HCT116 (cell line): ENCODE results near the gene PSTPIP2. TPM values are rescaled to one million over a fixed set of nuclear protein-coding genes. Genes with fewer than 3 reads are reported as not detected.

Experiments used
- ATAC-seq: fragments of 200-7000 bp; cut with Tn5 transposase; 2 replicates; pipeline ENCODE4 v1.9.1; 2020; ENCODE audit warnings: mild to moderate bottlenecking, moderate library complexity
- BruUV-seq: library from RNA; stranded (reverse); fragments of 400-500 nt; replicated peaks from 2 replicates; lab custom pipeline; 2021; lab: Mats Ljungman, UMichigan
- CTCF ChIA-PET: fragments of 300-600 bp; sonication (Branson Sonifier 250); formaldehyde crosslinking; loops from one replicate; lab custom pipeline; 2021; ENCODE audit warnings: antibody characterized with exemption; lab: Charles Lee
- POLR2A ChIA-PET: fragments of 300-600, 350-600 bp; sonication (Branson Sonifier 250); formaldehyde crosslinking; loops from one replicate; lab custom pipeline; 2021; ENCODE audit warnings: antibody characterized with exemption; lab: Charles Lee
- RAD21 ChIA-PET, 2 experiments: fragments of 300-600 bp; sonication (Branson Sonifier 250); formaldehyde crosslinking; loops; one replicate each; lab custom pipeline; 2023; ENCODE audit warnings: low total read pairs in 2 of 2; ENCODE audit not compliant: uncharacterized antibody in 2 of 2, unreplicated experiment in 2 of 2, low non-redundant PET in 1 of 2; lab: Charles Lee
- DNase-seq: peaks from one replicate; pipeline ENCODE4 v3.0.0-alpha.2; 2010; ENCODE audit warnings: low read depth, low spot score
- H2AFZ ChIP-seq: fragments of 200-600 bp; shearing (Covaris generic), sonication (generic); 2 replicates; pipeline ENCODE4 v1.6.1; 2017; ENCODE audit warnings: low read depth, mixed run types, mixed read lengths, antibody characterized with exemption, low read length; ENCODE audit not compliant: poor library complexity, severe bottlenecking
- H3K27ac ChIP-seq: 2 replicates; pipeline ENCODE4 v1.5.1; 2012; ENCODE audit warnings: low read depth, low read length
- H3K27me3 ChIP-seq: fragments of 200-600 bp; sonication (generic); 2 replicates; pipeline ENCODE4 v1.6.1; 2016; ENCODE audit warnings: mixed run types, low read length, mixed read lengths; ENCODE audit not compliant: insufficient read depth
- H3K36me3 ChIP-seq, 2 experiments: fragments of 200-500 bp in 1 of 2; fragments of 200-600 bp in 1 of 2; sonication (Bioruptor generic) in 1 of 2; sonication (generic) in 1 of 2; 2 replicates each; pipeline versions ENCODE4 v1.5.1 to v1.6.1; 2014 to 2016; ENCODE audit warnings: low read length in 2 of 2, inconsistent platforms in 1 of 2, mixed read lengths in 1 of 2, mixed run types in 1 of 2; ENCODE audit not compliant: insufficient read depth in 2 of 2, control insufficient read depth in 1 of 2
- H3K4me1 ChIP-seq, 2 experiments: fragments of 200-600 bp in 1 of 2; sonication (generic) in 1 of 2; 2 replicates each; pipeline versions ENCODE4 v1.5.1 to v1.6.1; 2012 to 2017; ENCODE audit warnings: low read length in 2 of 2, inconsistent platforms in 1 of 2, mild to moderate bottlenecking in 1 of 2, mixed read lengths in 1 of 2, mixed run types in 1 of 2, moderate library complexity in 1 of 2; ENCODE audit not compliant: insufficient read depth in 2 of 2, control insufficient read depth in 1 of 2
- H3K4me2 ChIP-seq: fragments of 200-600 bp; sonication (generic); 2 replicates; pipeline ENCODE4 v1.6.1; 2017; ENCODE audit warnings: mixed run types, low read length, mixed read lengths
- H3K4me3 ChIP-seq, 2 experiments: fragments of 200-600 bp in 1 of 2; sonication (generic) in 1 of 2; replicated peaks in 1 of 2; 2 replicates each; pipeline ENCODE4 v1.5.1; 2011 to 2016; ENCODE audit warnings: low read length in 2 of 2, control low read depth in 1 of 2, low read depth in 1 of 2, mild to moderate bottlenecking in 1 of 2, mixed read lengths in 1 of 2, mixed run types in 1 of 2
- H3K79me2 ChIP-seq: fragments of 200-600 bp; sonication (generic); 2 replicates; pipeline ENCODE4 v1.6.1; 2017; ENCODE audit warnings: mild to moderate bottlenecking, mixed run types, low read length, moderate library complexity, mixed read lengths; ENCODE audit not compliant: insufficient read depth
- H3K9ac ChIP-seq: fragments of 200-600 bp; sonication (generic); 2 replicates; pipeline ENCODE4 v1.6.1; 2016; ENCODE audit warnings: low read length, mixed read lengths
- H3K9me2 ChIP-seq: fragments of 200-600 bp; sonication (generic), shearing (Covaris generic); 2 replicates; pipeline ENCODE4 v1.6.1; 2017; ENCODE audit warnings: mixed run types, mild to moderate bottlenecking, moderate library complexity; ENCODE audit not compliant: insufficient read depth
- H3K9me3 ChIP-seq, 2 experiments: fragments of 200-500 bp in 1 of 2; fragments of 200-600 bp in 1 of 2; sonication (Bioruptor generic) in 1 of 2; sonication (generic) in 1 of 2; 2 replicates each; pipeline ENCODE4 v1.6.1; 2014 to 2017; ENCODE audit warnings: low read length in 2 of 2, mixed read lengths in 2 of 2, inconsistent platforms in 1 of 2, low read depth in 1 of 2, mild to moderate bottlenecking in 1 of 2, mixed run types in 1 of 2, moderate library complexity in 1 of 2; ENCODE audit not compliant: control insufficient read depth in 1 of 2, insufficient read depth in 1 of 2
- H4K20me1 ChIP-seq: fragments of 200-600 bp; sonication (generic), shearing (Covaris generic); 2 replicates; pipeline ENCODE4 v1.6.1; 2017; ENCODE audit warnings: mixed run types, mild to moderate bottlenecking, moderate library complexity; ENCODE audit not compliant: insufficient read depth
- CEBPB ChIP-seq: IDR thresholded peaks from 2 replicates; pipeline ENCODE4 v1.6.1; 2012; ENCODE audit warnings: low read depth
- EGR1 ChIP-seq: IDR thresholded peaks from 2 replicates; pipeline ENCODE4 v1.6.1; 2012; ENCODE audit warnings: low read depth
- ELF1 ChIP-seq: IDR thresholded peaks from 2 replicates; pipeline ENCODE4 v1.6.1; 2012; ENCODE audit warnings: low read depth, borderline replicate concordance
- EZH2phosphoT487 ChIP-seq: fragments of 200-600 bp; IDR thresholded peaks from 2 replicates; pipeline ENCODE4 v1.6.1; 2018; ENCODE audit warnings: antibody characterized with exemption, borderline replicate concordance
- FOSL1 ChIP-seq: IDR thresholded peaks from 2 replicates; pipeline ENCODE4 v1.6.1; 2012; ENCODE audit warnings: low read depth
- JUND ChIP-seq: IDR thresholded peaks from 2 replicates; pipeline ENCODE4 v1.6.1; 2012
- POLR2AphosphoS5 ChIP-seq: IDR thresholded peaks from 2 replicates; pipeline ENCODE4 v1.6.1; 2011; ENCODE audit warnings: mild to moderate bottlenecking, low read depth, low read length, moderate library complexity
- RAD21 ChIP-seq: IDR thresholded peaks from 2 replicates; pipeline ENCODE4 v1.6.1; 2012; ENCODE audit warnings: low read depth, mild to moderate bottlenecking
- SIN3A ChIP-seq: IDR thresholded peaks from 2 replicates; pipeline ENCODE4 v1.6.1; 2012; ENCODE audit warnings: low read depth
- SP1 ChIP-seq: IDR thresholded peaks from 2 replicates; pipeline ENCODE4 v1.6.1; 2012; ENCODE audit warnings: low read depth
- SRF ChIP-seq: IDR thresholded peaks from 2 replicates; pipeline ENCODE4 v1.6.1; 2012; ENCODE audit warnings: low read depth
- TCF7L2 ChIP-seq: IDR thresholded peaks from 2 replicates; pipeline ENCODE4 v1.7.0; 2011; ENCODE audit warnings: borderline replicate concordance, inconsistent platforms; ENCODE audit not compliant: insufficient read depth, insufficient read length; ENCODE audit errors: extremely low read depth
- YY1 ChIP-seq: IDR thresholded peaks from 2 replicates; pipeline ENCODE4 v1.6.1; 2011; ENCODE audit warnings: low read length, low read depth, moderate library complexity, mild to moderate bottlenecking; ENCODE audit not compliant: insufficient replicate concordance; ENCODE audit errors: extremely low read depth
- intact Hi-C: fragments of 100-400 bp; cut with micrococcal nuclease; formaldehyde crosslinking; loops from 2 replicates; pipeline ENCODE4 v1.10.0; 2022
- total RNA-seq: library from RNA; stranded (reverse); gene quantifications from one replicate; pipeline ENCODE4 v1.2.1, GENCODE V29; 2021; ENCODE audit not compliant: unreplicated experiment
- TF ChIP-seq, protein P1 (sequence below), 3 experiments: fragments of 200-600 bp in 1 of 3; sonication (generic) in 1 of 3; IDR thresholded peaks in 2 of 3; conservative IDR thresholded peaks in 1 of 3; 2 replicates each; pipeline ENCODE4 v1.5.1; 2012 to 2017; ENCODE audit warnings: low read depth in 2 of 3, low read length in 2 of 3, antibody characterized with exemption in 1 of 3, borderline replicate concordance in 1 of 3, control low read depth in 1 of 3, mild to moderate bottlenecking in 1 of 3, mixed read lengths in 1 of 3, mixed run types in 1 of 3, moderate library complexity in 1 of 3; ENCODE audit not compliant: insufficient read depth in 1 of 3

Gene PSTPIP2
- total RNA-seq, 1 experiment from 2014 or later, result 20.0 TPM

DNA sequence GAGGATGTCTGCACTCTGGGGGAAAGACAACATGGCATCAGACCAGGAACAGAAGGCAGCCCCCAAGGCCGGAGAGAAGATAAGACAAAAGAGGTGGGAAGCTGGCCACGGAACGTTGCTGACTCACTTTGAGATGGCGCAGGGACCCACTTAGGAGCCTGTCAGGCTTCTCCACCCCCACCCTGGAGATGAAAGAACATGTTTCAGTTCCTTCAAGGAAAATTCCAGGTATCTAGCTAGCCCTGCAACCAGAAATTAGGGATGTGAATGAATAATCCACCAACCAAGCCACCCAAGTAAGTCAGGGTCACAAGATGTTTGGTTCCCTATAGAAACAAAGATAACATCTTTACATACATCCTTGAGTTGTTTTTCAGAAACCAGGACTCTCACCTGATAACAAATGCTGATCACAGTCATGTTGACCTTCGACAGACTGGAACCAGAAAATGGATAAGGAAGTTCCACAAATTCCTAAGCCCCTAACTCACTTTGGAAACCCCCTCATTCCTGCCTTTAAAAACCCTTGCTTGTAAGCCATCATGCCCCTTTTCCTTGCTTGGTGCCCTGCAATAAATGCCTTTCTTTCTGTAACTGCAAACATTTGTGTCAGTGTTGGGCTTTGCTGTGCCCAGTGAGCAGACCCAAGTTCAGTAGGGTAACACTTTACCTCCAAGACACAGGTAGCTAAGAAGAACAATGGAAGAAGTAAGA is 31.9 kb downstream of the PSTPIP2 start:
- no peaks in the 10 kb centered on the region; the same call in 1 of the 2 replicates for H3K79me2 ChIP-seq
- no peaks in the 10 kb centered on the region for H3K36me3 ChIP-seq
- H3K9ac ChIP-seq, result no peak overlapping the region
- H3K4me3 ChIP-seq, result no peak overlapping the region
- ChIA-PET RAD21 (no interaction called here), CTCF (no interaction called here), POLR2A (no interaction called here)
- H3K27ac ChIP-seq, result no peak overlapping the region
- H3K4me2 ChIP-seq, result no peak overlapping the region
- H3K9me2 ChIP-seq, result no peaks in the 10 kb centered on the region
- TF ChIP-seq CEBPB (no peak), POLR2AphosphoS5 (no peak), YY1 (no peak), FOSL1 (no peak), EZH2phosphoT487 (no peak), SIN3A (no peak), SRF (no peak), SP1 (no peak), EGR1 (no peak), RAD21 (no peak), ELF1 (no peak), JUND (no peak), TCF7L2 (no peak)
- TF ChIP-seq, protein P1, sequence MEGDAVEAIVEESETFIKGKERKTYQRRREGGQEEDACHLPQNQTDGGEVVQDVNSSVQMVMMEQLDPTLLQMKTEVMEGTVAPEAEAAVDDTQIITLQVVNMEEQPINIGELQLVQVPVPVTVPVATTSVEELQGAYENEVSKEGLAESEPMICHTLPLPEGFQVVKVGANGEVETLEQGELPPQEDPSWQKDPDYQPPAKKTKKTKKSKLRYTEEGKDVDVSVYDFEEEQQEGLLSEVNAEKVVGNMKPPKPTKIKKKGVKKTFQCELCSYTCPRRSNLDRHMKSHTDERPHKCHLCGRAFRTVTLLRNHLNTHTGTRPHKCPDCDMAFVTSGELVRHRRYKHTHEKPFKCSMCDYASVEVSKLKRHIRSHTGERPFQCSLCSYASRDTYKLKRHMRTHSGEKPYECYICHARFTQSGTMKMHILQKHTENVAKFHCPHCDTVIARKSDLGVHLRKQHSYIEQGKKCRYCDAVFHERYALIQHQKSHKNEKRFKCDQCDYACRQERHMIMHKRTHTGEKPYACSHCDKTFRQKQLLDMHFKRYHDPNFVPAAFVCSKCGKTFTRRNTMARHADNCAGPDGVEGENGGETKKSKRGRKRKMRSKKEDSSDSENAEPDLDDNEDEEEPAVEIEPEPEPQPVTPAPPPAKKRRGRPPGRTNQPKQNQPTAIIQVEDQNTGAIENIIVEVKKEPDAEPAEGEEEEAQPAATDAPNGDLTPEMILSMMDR (IDR thresholded peaks at IDR 0.05 in 2 of 3, conservative IDR thresholded peaks at IDR 0.05 in 1 of 3; ENCODE audit: borderline replicate concordance in 1 of 3, insufficient read depth in 1 of 3, low read depth in 2 of 3, low read length in 2 of 3), result no peak
- H3K4me1 ChIP-seq, result peaks cover 5 to 16% of the 10 kb centered on the region in 2 experiments; a peak in 3 of 4 replicates
- H3K9me3 ChIP-seq, result no peaks in the 10 kb centered on the region
- intact Hi-C loops, result no loop called here
- ATAC-seq (no peak), DNase-seq (no peak)
- no peak overlapping the region for H2AFZ ChIP-seq
- BruUV-seq, result no TSS peak
- 0 out of 2 replicates have a peak, but pooled peaks cover 3% of the 10 kb centered on the region for H4K20me1 ChIP-seq
- H3K27me3 ChIP-seq, result no peaks in the 10 kb centered on the region
